Activated CD8-positive, alpha-beta memory T cell treated with anti-CD3 and anti-CD28 coated beads, Interleukin-2, amount 50 U/mL, for 48 hours (primary cell): ENCODE results near the gene QSOX1.
"Not testable (repeated sequence)": the region's sequence is repeated elsewhere in the genome, so short reads cannot be mapped to it uniquely, and the experiment has no call there.

ENCODE experiments used
- DNase-seq: peaks from one replicate; pipeline ENCODE4 v3.0.0-alpha.2; 2020

Gene QSOX1

GRCh38 chr1:180154325-180155181 is at the start of gene QSOX1:
TSS of gene QSOX1 (plus strand) at chr1:180154869. CDS start at chr1:180154908, 39 bp downstream.
- peak; percentile 92 for DNase-seq

- DNase-seq, result no peak
Measured at GRCh38 chr1:180112091-180112490, 42.6 kb upstream of the QSOX1 start.

- DNase-seq, result no peak
Measured at GRCh38 chr1:180112984-180113647, 41.6 kb upstream of the QSOX1 start.

GRCh38 chr1:180114396-180114945 is 40.2 kb upstream of the QSOX1 start:
- no peak for DNase-seq

GRCh38 chr1:180116964-180117763 is 37.5 kb upstream of the QSOX1 start:
- DNase-seq, result no peak

- no peak for DNase-seq
Measured at GRCh38 chr1:180117764-180118116, 36.9 kb upstream of the QSOX1 start.

- DNase-seq, result no peak
Measured at GRCh38 chr1:180119837-180120236, 34.8 kb upstream of the QSOX1 start.

GRCh38 chr1:180123463-180123936 is 31.2 kb upstream of the QSOX1 start:
- no peak for DNase-seq

- DNase-seq, result no peak
Measured at GRCh38 chr1:180130651-180131050, 24.0 kb upstream of the QSOX1 start.

- DNase-seq, result no peak
Measured at GRCh38 chr1:180131510-180131909, 23.2 kb upstream of the QSOX1 start.

- DNase-seq, result no peak
Measured at GRCh38 chr1:180133193-180133592, 21.5 kb upstream of the QSOX1 start.

- not testable (repeated sequence) for DNase-seq
Measured at GRCh38 chr1:180133688-180134087, 21.0 kb upstream of the QSOX1 start.

GRCh38 chr1:180135535-180135934 is 19.1 kb upstream of the QSOX1 start:
- no peak for DNase-seq

GRCh38 chr1:180136331-180136967 is 18.2 kb upstream of the QSOX1 start:
- DNase-seq, result no peak

- DNase-seq, result no peak
Measured at GRCh38 chr1:180136968-180137356, 17.7 kb upstream of the QSOX1 start.

- no peak for DNase-seq
Measured at GRCh38 chr1:180137776-180138175, 16.9 kb upstream of the QSOX1 start.

- DNase-seq, result no peak
Measured at GRCh38 chr1:180141381-180141934, 13.2 kb upstream of the QSOX1 start.

- no peak for DNase-seq
Measured at GRCh38 chr1:180143359-180143758, 11.3 kb upstream of the QSOX1 start.

- no peak for DNase-seq
Measured at GRCh38 chr1:180144659-180145357, 9.9 kb upstream of the QSOX1 start.

- DNase-seq, result no peak
Measured at GRCh38 chr1:180145446-180145845, 9.2 kb upstream of the QSOX1 start.

- DNase-seq, result no peak
Measured at GRCh38 chr1:180150982-180151381, 3.7 kb upstream of the QSOX1 start.

GRCh38 chr1:180151508-180151907 is 3.2 kb upstream of the QSOX1 start:
- no peak for DNase-seq
